Left lung (tissue), 10 donors: ENCODE results near the gene MAST1. TPM values are rescaled to one million over a fixed set of nuclear protein-coding genes. Genes with fewer than 3 reads are reported as not detected.
A peak's percentile ranks its signal among the peaks of the same experiment; 100 is the strongest.

Source experiments
- ATAC-seq: fragments of 200-7000 bp; cut with Tn5 transposase; one replicate; pipeline ENCODE4 v1.9.1; 2020; ENCODE audit warnings: moderate library complexity
- DNase-seq, 4 donors: peaks; one replicate each; pipeline ENCODE4 v3.0.0-alpha.2; 2013 to 2020
- H3K27ac ChIP-seq, 2 donors: fragments of 200-600 bp; sonication (generic) in 1 of 2; one replicate each; pipeline versions ENCODE4 v1.5.0 to v1.8.0; 2020 to 2021
- H3K27me3 ChIP-seq, 2 donors: fragments of 200-600 bp; sonication (generic) in 1 of 2; one replicate each; pipeline versions ENCODE4 v1.5.0 to v1.8.0; 2020 to 2021
- H3K36me3 ChIP-seq, 2 donors: fragments of 200-600 bp; sonication (generic) in 1 of 2; one replicate each; pipeline versions ENCODE4 v1.5.0 to v1.8.0; 2020 to 2021
- H3K4me1 ChIP-seq, 2 donors: fragments of 200-600 bp; one replicate each; pipeline ENCODE4 v1.8.0; 2021
- H3K4me3 ChIP-seq, 2 donors: fragments of 200-600 bp; sonication (generic) in 1 of 2; one replicate each; pipeline versions ENCODE4 v1.5.0 to v1.8.0; 2020 to 2021; ENCODE audit warnings: mild to moderate bottlenecking in 1 of 2
- H3K9me3 ChIP-seq, 2 donors: fragments of 200-600 bp; sonication (generic) in 1 of 2; one replicate each; pipeline versions ENCODE4 v1.5.0 to v1.8.0; 2020 to 2021
- CTCF ChIP-seq, 2 donors: fragments of 200-600 bp; sonication (generic) in 1 of 2; IDR thresholded peaks; one replicate each; pipeline versions ENCODE4 v1.5.0 to v1.8.0; 2021; ENCODE audit warnings: antibody characterized with exemption in 2 of 2
- intact Hi-C, 2 donors: fragments of 100-400 bp; cut with DNase I; formaldehyde crosslinking; loops; one replicate each; pipeline versions ENCODE4 v1.11.2 to v1.14.2; 2022
- polyA plus RNA-seq, 6 donors: library from polyadenylated mRNA; unstranded; fragments of 120-200 nt; gene quantifications; one replicate each; pipeline ENCODE4 v1.2.1, GENCODE V29; 2013; ENCODE audit not compliant: insufficient read length in 6 of 6
- total RNA-seq, 2 donors: library from RNA; stranded (reverse); fragmentation: NEBNext Ultra II Directional; extraction: Animal tissue kit (Norgen Biotek cat#: 25700); gene quantifications; one replicate each; pipeline ENCODE4 v1.2.1, GENCODE V29; 2021
- donor health status: DM: no; HTN: yes; CAD: no.
- donor health status: DM: no; HTN: no; CAD: no.

The MAST1 gene
- total and polyA plus RNA-seq, 8 donors, result 0.15 to 2.4 (median 1.5) TPM

GRCh38 chr19:12837225-12837624 lies 1.1 kb upstream of the MAST1 start:
- ATAC-seq (no peak), DNase-seq (no peak)
- Histone ChIP-seq H3K4me3 (no peak overlapping the region), H3K4me1 (peaks cover 4 to 36% of the 10 kb centered on the region in 2 donors), H3K27me3 (peaks cover 91 to 100% of the 10 kb centered on the region in 2 donors), H3K27ac (no peak overlapping the region), H3K9me3 (no peaks in the 10 kb centered on the region), H3K36me3 (no peaks in the 10 kb centered on the region)
- intact Hi-C loops, result no loop called here
- no peak for TF ChIP-seq CTCF (IDR thresholded peaks at IDR 0.05)

- Histone ChIP-seq H3K4me1 (peaks cover 4 to 19% of the 10 kb centered on the region in 2 donors), H3K27ac (no peak overlapping the region), H3K9me3 (no peaks in the 10 kb centered on the region), H3K36me3 (no peaks in the 10 kb centered on the region), H3K4me3 (no peak overlapping the region), H3K27me3 (peaks cover 74 to 100% of the 10 kb centered on the region in 2 donors)
- DNase-seq, result no peak
- no peak for ATAC-seq
- intact Hi-C loops, result no loop called here
- no peak for TF ChIP-seq CTCF (IDR thresholded peaks at IDR 0.05)
Observed at GRCh38 chr19:12838886-12839756, 806 bp downstream of the MAST1 start.

GRCh38 chr19:12840091-12841079 lies 2.1 kb downstream of the MAST1 start:
- intact Hi-C loops, result no loop called here
- TF ChIP-seq CTCF (IDR thresholded peaks at IDR 0.05), result no peak

GRCh38 chr19:12841094-12841493 lies 2.8 kb downstream of the MAST1 start:
- Histone ChIP-seq H3K36me3 (no peaks in the 10 kb centered on the region), H3K27me3 (peaks cover 55 to 100% of the 10 kb centered on the region in 2 donors), H3K4me3 (peak overlapping the region in 1 of 2 donors; percentile 4), H3K27ac (no peak overlapping the region), H3K9me3 (no peaks in the 10 kb centered on the region), H3K4me1 (peaks cover 0 to 12% of the 10 kb centered on the region in 2 donors)
- no peak for TF ChIP-seq CTCF (IDR thresholded peaks at IDR 0.05)
- intact Hi-C loops, result no loop called here
- DNase-seq, result no peak
- peak; percentile 10 for ATAC-seq

More at GRCh38 chr19:12840091-12841079, 2.1 kb downstream of the MAST1 start:
- Histone ChIP-seq H3K9me3 (no peaks in the 10 kb centered on the region), H3K27me3 (peaks cover 62 to 100% of the 10 kb centered on the region in 2 donors), H3K36me3 (no peaks in the 10 kb centered on the region), H3K4me1 (peaks cover 0 to 12% of the 10 kb centered on the region in 2 donors), H3K27ac (no peak overlapping the region), H3K4me3 (peak overlapping the region in 1 of 2 donors; percentile 4)
- peak in 2 of 4 donors; percentile 69 to 86 for DNase-seq
- peak; percentile 81 for ATAC-seq
